H9 (cell line): Measurements from ENCODE around the gene MACROD1. TPM values are rescaled to one million over a fixed set of nuclear protein-coding genes. Genes with fewer than 3 reads are reported as not detected.

Source experiments
- DNase-seq: peaks from one replicate; pipeline ENCODE4 v3.0.0-alpha.2; 2017
- H2AFZ ChIP-seq: one replicate; pipeline ENCODE4 v1.6.1; 2013; ENCODE audit warnings: mild to moderate bottlenecking, low read length, control low read depth, moderate library complexity
- H2AK5ac ChIP-seq: 2 replicates; pipeline ENCODE4 v1.6.1; 2013; ENCODE audit warnings: low read length, control low read depth, mixed read lengths; ENCODE audit not compliant: insufficient read length
- H2BK120ac ChIP-seq: one replicate; pipeline ENCODE4 v1.6.1; 2013; ENCODE audit warnings: low read depth, mild to moderate bottlenecking, low read length, control low read depth, inconsistent platforms; ENCODE audit not compliant: poor library complexity, severe bottlenecking
- H2BK12ac ChIP-seq: 2 replicates; pipeline ENCODE4 v1.6.1; 2013; ENCODE audit warnings: low read length, control low read depth, mixed read lengths, low read depth; ENCODE audit not compliant: insufficient read length
- H2BK15ac ChIP-seq: 2 replicates; pipeline ENCODE4 v1.6.1; 2013; ENCODE audit warnings: low read depth, low read length, control low read depth
- H2BK20ac ChIP-seq: one replicate; pipeline ENCODE4 v1.6.1; 2013; ENCODE audit warnings: low read depth, mild to moderate bottlenecking, low read length, control low read depth, inconsistent platforms; ENCODE audit not compliant: poor library complexity, severe bottlenecking
- H2BK5ac ChIP-seq: 2 replicates; pipeline ENCODE4 v1.6.1; 2013; ENCODE audit warnings: low read length, control low read depth, mixed read lengths; ENCODE audit not compliant: insufficient read length
- H3K14ac ChIP-seq: 2 replicates; pipeline ENCODE4 v1.6.1; 2013; ENCODE audit warnings: low read length, control low read depth; ENCODE audit not compliant: insufficient read depth
- H3K18ac ChIP-seq: 2 replicates; pipeline ENCODE4 v1.6.1; 2013; ENCODE audit warnings: low read depth, mild to moderate bottlenecking, mixed read lengths, low read length, control low read depth; ENCODE audit not compliant: insufficient read length
- H3K23ac ChIP-seq: 2 replicates; pipeline ENCODE4 v1.6.1; 2013; ENCODE audit warnings: low read length, control low read depth, mixed read lengths, low read depth; ENCODE audit not compliant: insufficient read length
- H3K23me2 ChIP-seq: 2 replicates; pipeline ENCODE4 v1.6.1; 2013; ENCODE audit warnings: low read depth, mild to moderate bottlenecking, mixed read lengths, low read length, control low read depth; ENCODE audit not compliant: insufficient read length, poor library complexity, severe bottlenecking
- H3K27ac ChIP-seq: 2 replicates; pipeline ENCODE4 v1.5.1; 2013; ENCODE audit warnings: low read length, control low read depth, mixed read lengths, low read depth; ENCODE audit not compliant: insufficient read length
- H3K27me3 ChIP-seq: 2 replicates; pipeline ENCODE4 v1.6.1; 2013; ENCODE audit warnings: low read length, control low read depth, inconsistent platforms; ENCODE audit not compliant: insufficient read depth
- H3K4ac ChIP-seq: 2 replicates; pipeline ENCODE4 v1.6.1; 2013; ENCODE audit warnings: low read depth, mild to moderate bottlenecking, control low read depth, inconsistent platforms, low read length, moderate library complexity
- H3K4me1 ChIP-seq: 2 replicates; pipeline ENCODE4 v1.6.1; 2013; ENCODE audit warnings: low read length, control low read depth, inconsistent platforms; ENCODE audit not compliant: insufficient read depth
- H3K4me2 ChIP-seq: 2 replicates; pipeline ENCODE4 v1.6.1; 2013; ENCODE audit warnings: low read length, control low read depth, mixed read lengths; ENCODE audit not compliant: insufficient read length, insufficient read depth
- H3K56ac ChIP-seq: 2 replicates; pipeline ENCODE4 v1.6.1; 2013; ENCODE audit warnings: low read depth, mild to moderate bottlenecking, mixed read lengths, low read length, control low read depth; ENCODE audit not compliant: insufficient read length
- H3K79me1 ChIP-seq: 2 replicates; pipeline ENCODE4 v1.6.1; 2013; ENCODE audit warnings: low read depth, mild to moderate bottlenecking, moderate library complexity, low read length, control low read depth, inconsistent platforms; ENCODE audit not compliant: insufficient read depth, poor library complexity, severe bottlenecking
- H3K79me2 ChIP-seq: 2 replicates; pipeline ENCODE4 v1.6.1; 2013; ENCODE audit warnings: low read length, control low read depth, inconsistent platforms; ENCODE audit not compliant: insufficient read depth
- H3K9ac ChIP-seq: 2 replicates; pipeline ENCODE4 v1.6.1; 2013; ENCODE audit warnings: low read length, control low read depth, mixed read lengths; ENCODE audit not compliant: insufficient read length; ENCODE audit errors: extremely low read depth
- H3K9me3 ChIP-seq: one replicate; pipeline ENCODE4 v1.6.1; 2013; ENCODE audit warnings: low read depth, low read length, inconsistent platforms; ENCODE audit not compliant: control insufficient read depth
- H3T11ph ChIP-seq: one replicate; pipeline ENCODE4 v1.6.1; 2013; ENCODE audit warnings: mild to moderate bottlenecking, low read length, control low read depth, inconsistent platforms
- H4K20me1 ChIP-seq: one replicate; pipeline ENCODE4 v1.6.1; 2013; ENCODE audit not compliant: control insufficient read depth, insufficient read length, insufficient read depth
- H4K5ac ChIP-seq: 2 replicates; pipeline ENCODE4 v1.6.1; 2013; ENCODE audit warnings: low read depth, mild to moderate bottlenecking, mixed read lengths, low read length, control low read depth; ENCODE audit not compliant: insufficient read length
- H4K8ac ChIP-seq: replicated peaks from 2 replicates; pipeline ENCODE4 v1.6.1; 2013; ENCODE audit warnings: low read length, control low read depth, mixed read lengths, low read depth; ENCODE audit not compliant: insufficient read length
- H4K91ac ChIP-seq: 2 replicates; pipeline ENCODE4 v1.6.1; 2013; ENCODE audit warnings: low read depth, mild to moderate bottlenecking, moderate library complexity, mixed read lengths, low read length, control low read depth; ENCODE audit not compliant: insufficient read length
- H3K27ac Mint-ChIP-seq, 3 experiments: 2 replicates in 2 of 3; 3 replicates in 1 of 3; pipeline ENCODE4 v1.8.0; 2020 to 2021; ENCODE audit warnings: mixed read lengths in 3 of 3, mild to moderate bottlenecking in 1 of 3, moderate library complexity in 1 of 3
- H3K27me3 Mint-ChIP-seq: 2 replicates; pipeline ENCODE4 v1.8.0; 2021; ENCODE audit warnings: low read depth, mild to moderate bottlenecking, moderate library complexity, mixed read lengths
- H3K36me3 Mint-ChIP-seq, 3 experiments: 2 replicates in 2 of 3; 3 replicates in 1 of 3; pipeline ENCODE4 v1.8.0; 2020 to 2021; ENCODE audit warnings: low read depth in 3 of 3, mixed read lengths in 3 of 3; ENCODE audit not compliant: insufficient read depth in 1 of 3
- H3K4me1 Mint-ChIP-seq, 2 experiments: 2 replicates each; pipeline ENCODE4 v1.8.0; 2020; ENCODE audit warnings: mixed read lengths in 2 of 2
- H3K4me3 Mint-ChIP-seq, 2 experiments: 2 replicates in 1 of 2; 3 replicates in 1 of 2; pipeline ENCODE4 v1.8.0; 2020 to 2021; ENCODE audit warnings: mild to moderate bottlenecking in 2 of 2, mixed read lengths in 2 of 2, moderate library complexity in 1 of 2
- H3K9me3 Mint-ChIP-seq, 2 experiments: 2 replicates in 1 of 2; 3 replicates in 1 of 2; pipeline ENCODE4 v1.8.0; 2020; ENCODE audit warnings: mild to moderate bottlenecking in 2 of 2, mixed read lengths in 2 of 2, moderate library complexity in 1 of 2
- WGBS: extraction: QIAGEN DNeasy Blood & Tissue Kit; methylation state at CpG from one replicate; pipeline ENCODE4 v1.1.7; 2013; ENCODE audit warnings: missing lambda C conversion rate, low lambda C conversion rate, mixed read lengths; ENCODE audit not compliant: insufficient read length; ENCODE audit errors: extremely low coverage; 5-methylcytosine and 5-hydroxymethylcytosine counted together
- total RNA-seq: library from RNA; stranded (reverse); gene quantifications from 2 replicates; pipeline ENCODE4 v1.2.1, GENCODE V29; 2021
- TF ChIP-seq, protein P1 (sequence below): fragments of 200-600 bp; sonication (generic); conservative IDR thresholded peaks from 3 replicates; pipeline ENCODE4 v1.8.0; 2021; ENCODE audit warnings: antibody characterized with exemption, mild to moderate bottlenecking

Gene MACROD1
- total RNA-seq, 1 experiment from 2014 or later, result 21.2 TPM

DNA sequence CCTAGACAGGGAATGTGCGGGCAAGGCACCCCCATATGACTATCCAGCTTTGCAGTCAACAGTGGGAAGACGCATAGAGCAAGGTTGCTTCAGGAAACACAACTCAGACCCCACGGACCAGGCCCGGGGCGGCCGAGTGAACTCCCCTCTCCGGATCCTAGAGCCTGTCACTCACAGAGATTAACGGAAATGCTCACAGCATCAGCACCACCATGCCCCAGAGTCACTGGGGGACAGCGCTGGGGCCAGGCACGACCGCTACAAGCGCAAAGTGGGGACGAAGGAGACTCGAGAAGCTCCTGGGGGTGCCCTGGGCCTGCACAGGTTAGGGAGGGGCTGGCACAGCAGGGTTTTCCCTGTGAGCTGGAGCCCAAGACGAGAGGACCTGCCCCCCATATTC, 15.9 kb downstream of the MACROD1 start:
- Mint-ChIP-seq H3K4me1 (peaks cover 19 to 27% of the 10 kb centered on the region in 2 experiments), H3K36me3 (no peaks in the 10 kb centered on the region), H3K27me3 (peaks cover 1% of the 10 kb centered on the region; the same call in 1 of the 2 replicates), H3K27ac (no peak overlapping the region), H3K4me3 (no peak overlapping the region), H3K9me3 (no peaks in the 10 kb centered on the region)
- no peak overlapping the region for H2BK12ac ChIP-seq
- peaks cover 2% of the 10 kb centered on the region for H4K20me1 ChIP-seq
- H3K27me3 ChIP-seq, result no peaks in the 10 kb centered on the region
- no peaks in the 10 kb centered on the region for H3K79me1 ChIP-seq
- H3K4me2 ChIP-seq, result no peak overlapping the region
- no CpG with 5 or more reads among the region's 15 CpGs for WGBS
- TF ChIP-seq, protein P1, sequence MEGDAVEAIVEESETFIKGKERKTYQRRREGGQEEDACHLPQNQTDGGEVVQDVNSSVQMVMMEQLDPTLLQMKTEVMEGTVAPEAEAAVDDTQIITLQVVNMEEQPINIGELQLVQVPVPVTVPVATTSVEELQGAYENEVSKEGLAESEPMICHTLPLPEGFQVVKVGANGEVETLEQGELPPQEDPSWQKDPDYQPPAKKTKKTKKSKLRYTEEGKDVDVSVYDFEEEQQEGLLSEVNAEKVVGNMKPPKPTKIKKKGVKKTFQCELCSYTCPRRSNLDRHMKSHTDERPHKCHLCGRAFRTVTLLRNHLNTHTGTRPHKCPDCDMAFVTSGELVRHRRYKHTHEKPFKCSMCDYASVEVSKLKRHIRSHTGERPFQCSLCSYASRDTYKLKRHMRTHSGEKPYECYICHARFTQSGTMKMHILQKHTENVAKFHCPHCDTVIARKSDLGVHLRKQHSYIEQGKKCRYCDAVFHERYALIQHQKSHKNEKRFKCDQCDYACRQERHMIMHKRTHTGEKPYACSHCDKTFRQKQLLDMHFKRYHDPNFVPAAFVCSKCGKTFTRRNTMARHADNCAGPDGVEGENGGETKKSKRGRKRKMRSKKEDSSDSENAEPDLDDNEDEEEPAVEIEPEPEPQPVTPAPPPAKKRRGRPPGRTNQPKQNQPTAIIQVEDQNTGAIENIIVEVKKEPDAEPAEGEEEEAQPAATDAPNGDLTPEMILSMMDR, result no peak
- no peak overlapping the region for H4K5ac ChIP-seq
- no peak overlapping the region for H3T11ph ChIP-seq
- no peak overlapping the region for H3K23ac ChIP-seq
- H2BK15ac ChIP-seq, result no peak overlapping the region
- H2BK120ac ChIP-seq, result no peak overlapping the region
- H3K27ac ChIP-seq, result no peak overlapping the region
- H3K18ac ChIP-seq, result no peak overlapping the region
- no peaks in the 10 kb centered on the region for H3K23me2 ChIP-seq
- H3K79me2 ChIP-seq, result no peaks in the 10 kb centered on the region
- no peaks in the 10 kb centered on the region for H3K9me3 ChIP-seq
- no peak overlapping the region for H2AK5ac ChIP-seq
- H2BK20ac ChIP-seq, result no peak overlapping the region
- H3K4ac ChIP-seq, result no peak overlapping the region
- H3K56ac ChIP-seq, result no peak overlapping the region
- no peak overlapping the region for H2AFZ ChIP-seq
- H3K14ac ChIP-seq, result no peak overlapping the region
- H3K4me1 ChIP-seq, result peaks cover 2% of the 10 kb centered on the region
- no peak overlapping the region for H3K9ac ChIP-seq
- no peak overlapping the region for H4K8ac ChIP-seq
- no peak overlapping the region for H4K91ac ChIP-seq
- no peak overlapping the region for H2BK5ac ChIP-seq
- no peak for DNase-seq
